Natural killer cell (primary cell): ENCODE data around the gene ADAMTS19. TPM values are rescaled to one million over a fixed set of nuclear protein-coding genes. Genes with fewer than 3 reads are reported as not detected.

Experiments used
- ATAC-seq, 3 donors: fragments of 150-1000 bp in 2 of 3; fragments of 200-7000 bp in 1 of 3; cut with Tn5 transposase; 1 replicate in 1 of 3; 2 replicates in 2 of 3; pipeline ENCODE4 v1.10.0; 2021; ENCODE audit warnings: mild to moderate bottlenecking in 2 of 3, moderate library complexity in 2 of 3
- DNase-seq, 2 donors: peaks; one replicate each; pipeline versions ENCODE4 v3.0.0 to v3.0.0-alpha.2; 2013 to 2021; ENCODE audit warnings: mixed read lengths in 1 of 2
- H3K27ac ChIP-seq: one replicate; pipeline ENCODE4 v1.5.1; 2013; ENCODE audit warnings: mild to moderate bottlenecking, low read length
- H3K27me3 ChIP-seq: one replicate; pipeline ENCODE4 v1.6.1; 2013; ENCODE audit warnings: low read length; ENCODE audit not compliant: control insufficient read depth, insufficient read depth
- H3K36me3 ChIP-seq: one replicate; pipeline ENCODE4 v1.6.1; 2013; ENCODE audit warnings: low read length; ENCODE audit not compliant: control insufficient read depth, insufficient read depth
- H3K4me1 ChIP-seq: one replicate; pipeline ENCODE4 v1.6.1; 2013; ENCODE audit warnings: low read length; ENCODE audit not compliant: control insufficient read depth, insufficient read depth
- H3K4me3 ChIP-seq: one replicate; pipeline ENCODE4 v1.5.1; 2013; ENCODE audit warnings: low read length
- H3K9me3 ChIP-seq: one replicate; pipeline ENCODE4 v1.6.1; 2013; ENCODE audit warnings: low read length; ENCODE audit not compliant: control insufficient read depth, insufficient read depth
- H3K27ac Mint-ChIP-seq, 2 donors: one replicate each; pipeline ENCODE4 v1.8.0; 2022; ENCODE audit warnings: mild to moderate bottlenecking in 2 of 2, mixed read lengths in 2 of 2, moderate library complexity in 1 of 2
- H3K27me3 Mint-ChIP-seq, 2 donors: one replicate each; pipeline ENCODE4 v1.8.0; 2022; ENCODE audit warnings: low read depth in 2 of 2, mixed read lengths in 2 of 2
- H3K36me3 Mint-ChIP-seq: one replicate; pipeline ENCODE4 v1.8.0; 2022; ENCODE audit warnings: mixed read lengths
- H3K4me1 Mint-ChIP-seq, 2 donors: one replicate each; pipeline ENCODE4 v1.8.0; 2022; ENCODE audit warnings: mixed read lengths in 2 of 2
- H3K4me3 Mint-ChIP-seq: one replicate; pipeline ENCODE4 v1.8.0; 2022; ENCODE audit warnings: mild to moderate bottlenecking, moderate library complexity, mixed read lengths
- H3K9me3 Mint-ChIP-seq, 2 donors: one replicate each; pipeline ENCODE4 v1.8.0; 2022; ENCODE audit warnings: mixed read lengths in 2 of 2
- CTCF ChIP-seq: fragments of 200-600 bp; IDR thresholded peaks from one replicate; pipeline ENCODE4 v1.8.0; 2022; ENCODE audit warnings: antibody characterized with exemption
- WGBS: methylation state at CpG from one replicate; pipeline ENCODE4 v1.1.7; 2013; ENCODE audit warnings: missing lambda C conversion rate; ENCODE audit not compliant: insufficient coverage; 5-methylcytosine and 5-hydroxymethylcytosine counted together
- intact Hi-C: fragments of 100-400 bp; cut with micrococcal nuclease; formaldehyde crosslinking; loops from one replicate; pipeline ENCODE4 v1.14.2; 2022
- total RNA-seq, 4 donors: library from RNA; stranded (reverse); fragments of 120-200 nt in 1 of 4; gene quantifications; one replicate each; pipeline versions ENCODE4 v1.2.3 to v1.2.4, GENCODE V29; 2013 to 2022

Gene ADAMTS19
- total RNA-seq, 3 donors from 2014 or later (not counting 1 experiment from before 2014, with no cell fraction given), result not detected

DNA sequence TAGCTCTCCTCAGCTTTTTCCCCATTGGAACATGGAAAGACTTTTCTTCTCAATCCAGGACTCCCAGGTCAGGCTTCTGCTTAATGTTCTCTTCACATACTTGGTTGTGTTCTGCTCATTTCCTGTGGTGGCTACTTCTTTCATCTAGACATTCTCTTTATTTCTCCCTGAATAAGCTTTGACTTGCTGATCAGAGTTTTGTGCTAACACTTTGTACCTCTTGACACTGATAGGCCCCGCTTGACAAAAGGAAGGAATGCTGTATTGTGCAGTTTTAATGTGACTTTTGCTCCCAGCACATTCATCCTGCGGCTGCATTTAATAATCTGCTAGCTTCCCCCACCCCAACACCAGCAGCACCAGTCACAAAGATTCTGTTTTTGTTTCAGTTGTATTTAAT, 196.9 kb downstream of the ADAMTS19 start:
- Histone ChIP-seq H3K4me3 (no peak overlapping the region), H3K9me3 (no peaks in the 10 kb centered on the region), H3K27ac (no peak overlapping the region), H3K36me3 (no peaks in the 10 kb centered on the region), H3K27me3 (no peaks in the 10 kb centered on the region), H3K4me1 (no peaks in the 10 kb centered on the region)
- Mint-ChIP-seq H3K27me3 (no peaks in the 10 kb centered on the region), H3K36me3 (no peaks in the 10 kb centered on the region), H3K27ac (no peak overlapping the region), H3K4me1 (no peaks in the 10 kb centered on the region), H3K9me3 (peaks cover 2 to 7% of the 10 kb centered on the region in 2 donors), H3K4me3 (no peak overlapping the region)
- TF ChIP-seq CTCF, result no peak
- WGBS, result 60% methylated on average over 1 of the region's 2 CpGs
- intact Hi-C loops, result no loop called here
- DNase-seq (no peak), ATAC-seq (no peak)

DNA sequence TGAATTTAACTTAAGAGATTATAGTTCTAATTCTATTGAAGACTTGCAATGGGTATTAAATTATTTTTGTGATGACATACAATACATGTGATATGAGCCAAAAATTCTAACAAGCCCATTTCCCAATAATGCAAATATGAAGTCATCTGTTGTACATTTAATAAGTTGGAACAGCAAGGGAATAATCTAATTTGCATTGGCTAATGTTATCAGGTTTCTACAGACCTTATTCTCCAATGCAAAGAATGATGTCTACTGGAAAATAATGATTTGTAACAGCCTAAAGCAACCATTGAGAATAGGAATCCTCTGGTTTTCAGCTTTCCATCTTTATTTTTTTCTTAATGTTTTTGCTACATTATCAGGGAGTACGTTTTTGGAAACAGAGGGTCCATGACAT, 198.7 kb downstream of the ADAMTS19 start:
- no CpG with 5 or more reads among the region's 1 CpG for WGBS
- Histone ChIP-seq H3K36me3 (no peaks in the 10 kb centered on the region), H3K4me3 (no peak overlapping the region), H3K4me1 (no peaks in the 10 kb centered on the region), H3K9me3 (no peaks in the 10 kb centered on the region), H3K27me3 (no peaks in the 10 kb centered on the region), H3K27ac (no peak overlapping the region)
- no peak for TF ChIP-seq CTCF
- ATAC-seq, result no peak
- intact Hi-C loops, result no loop called here
- Mint-ChIP-seq H3K27me3 (no peaks in the 10 kb centered on the region), H3K27ac (no peak overlapping the region), H3K4me3 (no peak overlapping the region), H3K36me3 (no peaks in the 10 kb centered on the region), H3K4me1 (no peaks in the 10 kb centered on the region), H3K9me3 (peaks cover 2 to 9% of the 10 kb centered on the region in 2 donors)
- DNase-seq, result no peak

DNA sequence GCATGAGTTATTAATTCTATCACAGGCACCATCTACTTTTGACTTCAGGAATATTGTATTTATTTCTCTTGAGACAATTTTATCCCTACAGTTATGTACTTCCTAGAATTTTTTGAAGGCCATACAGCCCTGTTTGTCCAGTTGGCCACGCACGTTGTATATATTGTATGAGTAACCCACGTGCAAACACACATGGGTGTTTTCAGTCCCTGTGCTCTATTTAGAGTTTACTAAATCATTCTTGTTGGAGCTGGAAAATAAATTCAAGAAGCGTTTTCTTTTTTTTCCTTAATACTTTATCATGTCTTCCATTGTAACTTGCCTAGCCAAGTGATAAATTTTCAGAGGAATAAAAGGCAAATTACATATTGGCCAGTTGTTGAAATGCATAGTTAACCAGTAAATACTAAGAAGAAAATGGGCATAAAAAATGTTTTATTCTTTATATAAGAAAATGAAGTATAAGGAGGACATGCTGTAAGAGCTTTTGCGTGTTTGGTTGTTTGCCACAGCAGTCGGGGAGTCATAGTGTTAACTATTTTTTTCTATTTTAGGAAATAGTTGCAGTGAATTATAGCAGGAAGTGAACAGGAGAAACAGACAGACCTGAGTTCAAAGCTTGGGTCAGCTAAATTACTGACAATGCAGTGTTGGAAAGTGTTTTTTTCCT, 201.4 kb downstream of the ADAMTS19 start:
- WGBS, result 64% methylated on average over 5 of the region's 6 CpGs
- Mint-ChIP-seq H3K27me3 (no peaks in the 10 kb centered on the region), H3K4me1 (no peaks in the 10 kb centered on the region), H3K9me3 (peaks cover 0 to 6% of the 10 kb centered on the region in 2 donors), H3K27ac (no peak overlapping the region), H3K36me3 (no peaks in the 10 kb centered on the region), H3K4me3 (no peak overlapping the region)
- no peaks in the 10 kb centered on the region for H3K4me1 ChIP-seq
- intact Hi-C loops, result no loop called here
- DNase-seq, result no peak
- no peaks in the 10 kb centered on the region for H3K27me3 ChIP-seq
- TF ChIP-seq CTCF, result no peak
- no peak for ATAC-seq
- H3K9me3 ChIP-seq, result no peaks in the 10 kb centered on the region
- no peak overlapping the region for H3K27ac ChIP-seq
- no peaks in the 10 kb centered on the region for H3K36me3 ChIP-seq
- no peak overlapping the region for H3K4me3 ChIP-seq
